HEK293 (cell line): ENCODE results near the gene PRKCZ.

ENCODE experiments used
- BCL11A ChIP-seq: fragments of 450-650 bp; formaldehyde crosslinking; IDR thresholded peaks from 2 replicates; pipeline ENCODE4 v1.5.1; 2016; ENCODE audit warnings: low read depth, missing biosample characterization, missing genetic modification characterization
- GLI2 ChIP-seq: fragments of 450-650 bp; formaldehyde crosslinking; IDR thresholded peaks from 2 replicates; pipeline ENCODE4; 2017; ENCODE audit warnings: missing biosample characterization, missing genetic modification characterization, low read depth, borderline replicate concordance
- GLIS1 ChIP-seq: fragments of 450-650 bp; formaldehyde crosslinking; IDR thresholded peaks from 2 replicates; pipeline ENCODE4 v1.5.1; 2016; ENCODE audit warnings: missing biosample characterization, missing genetic modification characterization
- HOXD13 ChIP-seq: sonication (generic); formaldehyde crosslinking; IDR thresholded peaks from 2 replicates; pipeline ENCODE4 v1.8.0; 2022; ENCODE audit warnings: missing genetic modification reagents, borderline replicate concordance
- KLF1 ChIP-seq: fragments of 450-650 bp; formaldehyde crosslinking; IDR thresholded peaks from 2 replicates; pipeline ENCODE4 v1.5.1; 2016; ENCODE audit warnings: missing biosample characterization, missing genetic modification characterization
- KLF16 ChIP-seq: fragments of 450-650 bp; formaldehyde crosslinking; IDR thresholded peaks from 2 replicates; pipeline ENCODE4 v1.5.1; 2017; ENCODE audit warnings: missing biosample characterization, missing genetic modification characterization
- PATZ1 ChIP-seq: fragments of 450-650 bp; formaldehyde crosslinking; IDR thresholded peaks from 2 replicates; pipeline ENCODE4 v1.5.1; 2016; ENCODE audit warnings: missing biosample characterization, missing genetic modification characterization
- PRDM10 ChIP-seq: fragments of 450-650 bp; formaldehyde crosslinking; IDR thresholded peaks from 2 replicates; pipeline ENCODE4 v1.5.1; 2016; ENCODE audit warnings: missing biosample characterization, missing genetic modification characterization
- REST ChIP-seq: fragments of 450-650 bp; formaldehyde crosslinking; IDR thresholded peaks from 2 replicates; pipeline ENCODE4 v1.5.1; 2016; ENCODE audit warnings: missing biosample characterization, missing genetic modification characterization
- SP3 ChIP-seq: fragments of 450-650 bp; formaldehyde crosslinking; IDR thresholded peaks from 2 replicates; pipeline ENCODE4 v1.5.1; 2016; ENCODE audit warnings: missing biosample characterization, missing genetic modification characterization
- ZBTB17 ChIP-seq: fragments of 450-650 bp; formaldehyde crosslinking; IDR thresholded peaks from 2 replicates; pipeline ENCODE4 v1.5.1; 2016; ENCODE audit warnings: missing biosample characterization, missing genetic modification characterization
- ZBTB20 ChIP-seq: fragments of 450-650 bp; formaldehyde crosslinking; IDR thresholded peaks from 2 replicates; pipeline ENCODE4 v1.5.1; 2016; ENCODE audit warnings: missing biosample characterization, missing genetic modification characterization
- ZBTB26 ChIP-seq: fragments of 450-650 bp; formaldehyde crosslinking; optimal IDR thresholded peaks from 2 replicates; pipeline ENCODE3; 2016; ENCODE audit warnings: missing biosample characterization, mild to moderate bottlenecking, missing genetic modification characterization
- ZBTB48 ChIP-seq: fragments of 450-650 bp; formaldehyde crosslinking; IDR thresholded peaks from 2 replicates; pipeline ENCODE4 v1.5.1; 2016; ENCODE audit warnings: missing biosample characterization, missing genetic modification characterization
- ZEB2 ChIP-seq: fragments of 450-650 bp; formaldehyde crosslinking; IDR thresholded peaks from 2 replicates; pipeline ENCODE4 v1.5.1; 2016; ENCODE audit warnings: missing biosample characterization, missing genetic modification characterization
- ZNF354C ChIP-seq: fragments of 450-650 bp; formaldehyde crosslinking; IDR thresholded peaks from 2 replicates; pipeline ENCODE4 v1.5.1; 2016; ENCODE audit warnings: missing biosample characterization, missing genetic modification characterization, low read depth, borderline replicate concordance
- ZNF391 ChIP-seq: fragments of 450-650 bp; formaldehyde crosslinking; IDR thresholded peaks from 2 replicates; pipeline ENCODE4 v1.5.1; 2016; ENCODE audit warnings: low read depth, missing biosample characterization, missing genetic modification characterization, borderline replicate concordance
- ZNF404 ChIP-seq: fragments of 450-650 bp; formaldehyde crosslinking; IDR thresholded peaks from 2 replicates; pipeline ENCODE4 v1.5.1; 2017; ENCODE audit warnings: missing biosample characterization, missing genetic modification characterization
- ZNF423 ChIP-seq: fragments of 450-650 bp; formaldehyde crosslinking; IDR thresholded peaks from 2 replicates; pipeline ENCODE4 v1.5.1; 2016; ENCODE audit warnings: missing biosample characterization, missing genetic modification characterization
- ZNF449 ChIP-seq: fragments of 450-650 bp; formaldehyde crosslinking; IDR thresholded peaks from 2 replicates; pipeline ENCODE4 v1.5.1; 2017; ENCODE audit warnings: missing biosample characterization, mild to moderate bottlenecking, missing genetic modification characterization, moderate library complexity
- ZNF561 ChIP-seq: fragments of 450-650 bp; IDR thresholded peaks from 2 replicates; pipeline ENCODE4 v1.5.1; 2018; ENCODE audit warnings: missing biosample characterization, missing genetic modification characterization, borderline replicate concordance
- ZNF623 ChIP-seq: fragments of 450-650 bp; formaldehyde crosslinking; IDR thresholded peaks from 2 replicates; pipeline ENCODE4 v1.5.1; 2016; ENCODE audit warnings: missing biosample characterization, missing genetic modification characterization
- ZNF664 ChIP-seq: fragments of 450-650 bp; formaldehyde crosslinking; IDR thresholded peaks from 2 replicates; pipeline ENCODE4 v1.5.1; 2016; ENCODE audit warnings: missing biosample characterization, missing genetic modification characterization
- ZNF692 ChIP-seq: fragments of 450-650 bp; formaldehyde crosslinking; IDR thresholded peaks from 2 replicates; pipeline ENCODE4 v1.5.1; 2016; ENCODE audit warnings: missing biosample characterization, missing genetic modification characterization
- ZNF843 ChIP-seq: fragments of 450-650 bp; formaldehyde crosslinking; IDR thresholded peaks from 2 replicates; pipeline ENCODE4 v1.5.1; 2016; ENCODE audit warnings: missing biosample characterization, missing genetic modification characterization
- ZXDB ChIP-seq: fragments of 450-650 bp; formaldehyde crosslinking; IDR thresholded peaks from 2 replicates; pipeline ENCODE4 v1.5.1; 2016; ENCODE audit warnings: missing biosample characterization, missing genetic modification characterization

Gene PRKCZ

GRCh38 chr1:2049718-2050431, at the start of gene PRKCZ (continued):
- TF ChIP-seq REST (tag by site-specific recombination) (no peak), ZNF623 (tag by site-specific recombination) (no peak), ZNF354C (tag by site-specific recombination) (no peak), ZNF404 (tag by site-specific recombination) (no peak), ZNF843 (tag by site-specific recombination) (no peak), HOXD13 (no peak), SP3 (tag by site-specific recombination) (peak; percentile 51; the same call in 1 of the 2 replicates), ZXDB (tag by site-specific recombination) (peak; percentile 36; the same call in 1 of the 2 replicates), ZBTB20 (tag by site-specific recombination) (peak; percentile 95), ZNF391 (tag by site-specific recombination) (peak; percentile 56; the same call in 1 of the 2 replicates), ZBTB48 (tag by site-specific recombination) (peak; percentile 76), BCL11A (tag by site-specific recombination) (0 out of 2 replicates have a peak, but pooled peaks have one; percentile 61), PATZ1 (tag by site-specific recombination) (peak; percentile 91), ZNF692 (tag by site-specific recombination) (peak; percentile 85), KLF16 (tag by site-specific recombination) (peak; percentile 28; the same call in 1 of the 2 replicates), PRDM10 (tag by site-specific recombination) (peak; percentile 57; the same call in 1 of the 2 replicates), ZNF423 (tag by site-specific recombination) (0 out of 2 replicates have a peak, but pooled peaks have one; percentile 44), ZNF449 (tag by site-specific recombination) (no peak), ZBTB17 (tag by site-specific recombination) (peak; percentile 45; the same call in 1 of the 2 replicates), ZBTB26 (tag by site-specific recombination) (peak; percentile 42), GLI2 (tag by site-specific recombination) (no peak), ZNF664 (tag by site-specific recombination) (no peak), ZEB2 (tag by site-specific recombination) (peak; percentile 77), KLF1 (tag by site-specific recombination) (0 out of 2 replicates have a peak, but pooled peaks have one; percentile 19), GLIS1 (tag by site-specific recombination) (peak; percentile 33; the same call in 1 of the 2 replicates), ZNF561 (tag by site-specific recombination) (peak; percentile 53; the same call in 1 of the 2 replicates)
